ENCODE measurements around the gene CT47C1. TPM values are rescaled to one million over a fixed set of nuclear protein-coding genes. Genes with fewer than 3 reads are reported as not detected.

Gene CT47C1
- not detected in 2 replicates for total RNA-seq

GRCh38 chrX:119072744-119073143 lies at the start of gene CT47C1:
Gene CT47C1 (plus strand): TSS chrX:119072993. CDS start chrX:119073226, 233 bp downstream.

Other genes starting within 250 kb of the CT47C1 start
- 0.33 TPM in 1 of 2 replicates, not detected in the other for gene ZCCHC12, start 249.2 kb upstream of the CT47C1 start, total RNA-seq
- 11.3 and 15.7 TPM in 2 replicates for gene LONRF3, start 98.4 kb upstream of the CT47C1 start, total RNA-seq
- gene KIAA1210, start 54.8 kb downstream of the CT47C1 start, total RNA-seq, result not detected in 2 replicates
- 93.4 and 93.8 TPM in 2 replicates for gene PGRMC1, start 163.3 kb downstream of the CT47C1 start, total RNA-seq

Measured in vein endothelial cell (primary cell).